ENCODE results near the gene CHMP4B.

DNA sequence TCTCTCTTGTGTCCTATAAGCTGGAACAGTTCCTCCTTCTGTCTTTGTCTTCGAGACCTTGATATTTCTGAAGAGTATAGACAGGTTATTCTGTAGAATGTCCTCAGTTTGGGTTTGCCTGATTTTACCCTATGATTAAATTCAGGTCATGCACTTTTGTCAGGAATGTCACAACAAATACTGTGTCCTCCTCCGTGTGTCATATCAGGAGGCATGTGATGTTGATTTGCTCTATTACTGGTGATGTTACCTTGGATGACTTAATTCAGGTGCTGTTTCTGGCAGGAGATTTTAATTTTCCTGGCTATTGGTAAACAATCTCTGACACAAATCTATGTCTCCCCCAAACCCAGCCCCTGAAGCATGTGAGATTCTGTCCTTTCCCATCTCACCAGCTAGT is 33.3 kb upstream of the CHMP4B start:
- TF ChIP-seq POLR2AphosphoS5 (IDR thresholded peaks at IDR 0.05; ENCODE audit: low read depth, low read length) (no peak), TAF1 (IDR thresholded peaks at IDR 0.05; ENCODE audit: borderline replicate concordance, insufficient read depth, low read length) (no peak)
